ENCODE measurements around the gene ATRN. TPM values are rescaled to one million over a fixed set of nuclear protein-coding genes. Genes with fewer than 3 reads are reported as not detected.
"Not testable (repeated sequence)": the region's sequence is repeated elsewhere in the genome, so short reads cannot be mapped to it uniquely, and the experiment has no call there.

Gene ATRN
- total and polyA plus RNA-seq, 2 donors (not counting 3 experiments of a cell fraction or from before 2014, with no cell fraction given) = 32.3 to 33.1 TPM

DNA sequence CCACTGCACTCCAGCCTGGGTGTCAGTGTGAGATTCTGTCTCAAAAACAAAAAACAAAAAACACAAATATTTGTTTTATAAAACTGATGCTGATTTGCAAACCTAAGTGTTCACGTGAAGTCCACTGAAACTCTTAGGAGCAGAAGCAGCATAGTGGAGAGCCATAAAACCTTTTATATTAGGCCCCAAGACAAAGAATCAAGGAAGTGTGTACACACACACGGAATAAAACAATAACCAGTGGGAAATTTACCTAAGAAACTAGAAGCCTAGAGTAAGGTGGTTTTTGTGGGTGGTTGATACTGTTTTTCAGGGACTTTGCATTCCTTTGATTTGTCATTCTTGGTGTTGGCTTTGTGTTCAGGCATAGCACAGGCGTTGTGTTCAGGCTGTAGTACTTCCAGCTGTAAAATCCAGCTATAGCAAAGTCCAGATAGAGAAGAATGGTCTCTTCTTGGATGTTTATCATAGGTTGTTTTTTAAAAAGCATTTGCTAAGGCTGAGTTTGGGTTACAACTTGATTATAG lies 61.3 kb downstream of the ATRN start:
- dilution Hi-C loops (cut with MboI; ENCODE audit: extremely low pct_ligation_motif_present, low sequenced_read_pairs) = no loop called here
- no peaks in the 10 kb centered on the region for H3K4me1 ChIP-seq (ENCODE audit: control insufficient read depth, extremely low read depth, insufficient read depth, low read length)
- no peak overlapping the region for H3K27ac ChIP-seq (ENCODE audit: insufficient read depth, low read depth, low read length)
- H3K4me3 ChIP-seq (replicated peaks in 1 of 3; ENCODE audit: insufficient read depth in 1 of 3, low read depth in 1 of 3, low read length in 3 of 3) = no peak overlapping the region
- CTCF ChIA-PET = no interaction called here
- H3K36me3 ChIP-seq (ENCODE audit: control insufficient read depth in 2 of 2, extremely low read depth in 1 of 2, insufficient read depth in 2 of 2, low read length in 2 of 2) = no peaks in the 10 kb centered on the region
- no peaks in the 10 kb centered on the region for H3K9me3 ChIP-seq (replicated peaks; ENCODE audit: control insufficient read depth, insufficient read depth, low read length)
- H3K4me2 ChIP-seq (ENCODE audit: insufficient read depth, low read length) = no peak overlapping the region
- H4K20me1 ChIP-seq (replicated peaks; ENCODE audit: control insufficient read depth, extremely low read depth, insufficient read depth, low read length) = no peaks in the 10 kb centered on the region
- H3K27me3 ChIP-seq (ENCODE audit: control insufficient read depth in 2 of 2, insufficient read depth in 2 of 2, low read length in 2 of 2) = no peaks in the 10 kb centered on the region
- H3K9me1 ChIP-seq (replicated peaks; ENCODE audit: control insufficient read depth, extremely low read depth, insufficient read depth, low read length) = no peaks in the 10 kb centered on the region
- no peak overlapping the region for H3K9ac ChIP-seq (replicated peaks; ENCODE audit: extremely low read depth, insufficient read depth, low read length)
- intact Hi-C loops (cut with micrococcal nuclease) = no loop called here
- FAIRE-seq (no peak), DNase-seq (ENCODE audit: low read depth, low spot score) (no peak)
- BruUV-seq (replicated peaks) = no TSS peak
- H3K79me2 ChIP-seq (ENCODE audit: control insufficient read depth, insufficient read depth, low read length) = no peaks in the 10 kb centered on the region
- POLR2A ChIA-PET = no interaction called here
- no peak overlapping the region for H2AFZ ChIP-seq (ENCODE audit: low read depth, low read length)
- no peak for TF ChIP-seq FOS (IDR thresholded peaks at IDR 0.05; ENCODE audit: borderline replicate concordance, insufficient read depth, low read length)
- no peak for TF ChIP-seq JUN (IDR thresholded peaks at IDR 0.05; ENCODE audit: borderline replicate concordance, insufficient read depth, insufficient read length, low read depth)
- no peak for TF ChIP-seq GATA2 (IDR thresholded peaks at IDR 0.05; ENCODE audit: insufficient read depth, insufficient read length, low read depth, low read length)
- TF ChIP-seq POLR2A (IDR thresholded peaks at IDR 0.05; ENCODE audit: low read depth, low read length) = no peak
- TF ChIP-seq, protein P1, sequence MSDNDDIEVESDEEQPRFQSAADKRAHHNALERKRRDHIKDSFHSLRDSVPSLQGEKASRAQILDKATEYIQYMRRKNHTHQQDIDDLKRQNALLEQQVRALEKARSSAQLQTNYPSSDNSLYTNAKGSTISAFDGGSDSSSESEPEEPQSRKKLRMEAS (IDR thresholded peaks at IDR 0.05; ENCODE audit: insufficient read depth, insufficient read length) = no peak
- no peak for TF ChIP-seq EZH2 (IDR thresholded peaks at IDR 0.05; ENCODE audit: borderline replicate concordance, low read depth, low read length, severe bottlenecking)
- TF ChIP-seq POLR2AphosphoS5 (IDR thresholded peaks at IDR 0.05; ENCODE audit: insufficient read depth, low read depth, low read length) = no peak
- TF ChIP-seq, protein P2, sequence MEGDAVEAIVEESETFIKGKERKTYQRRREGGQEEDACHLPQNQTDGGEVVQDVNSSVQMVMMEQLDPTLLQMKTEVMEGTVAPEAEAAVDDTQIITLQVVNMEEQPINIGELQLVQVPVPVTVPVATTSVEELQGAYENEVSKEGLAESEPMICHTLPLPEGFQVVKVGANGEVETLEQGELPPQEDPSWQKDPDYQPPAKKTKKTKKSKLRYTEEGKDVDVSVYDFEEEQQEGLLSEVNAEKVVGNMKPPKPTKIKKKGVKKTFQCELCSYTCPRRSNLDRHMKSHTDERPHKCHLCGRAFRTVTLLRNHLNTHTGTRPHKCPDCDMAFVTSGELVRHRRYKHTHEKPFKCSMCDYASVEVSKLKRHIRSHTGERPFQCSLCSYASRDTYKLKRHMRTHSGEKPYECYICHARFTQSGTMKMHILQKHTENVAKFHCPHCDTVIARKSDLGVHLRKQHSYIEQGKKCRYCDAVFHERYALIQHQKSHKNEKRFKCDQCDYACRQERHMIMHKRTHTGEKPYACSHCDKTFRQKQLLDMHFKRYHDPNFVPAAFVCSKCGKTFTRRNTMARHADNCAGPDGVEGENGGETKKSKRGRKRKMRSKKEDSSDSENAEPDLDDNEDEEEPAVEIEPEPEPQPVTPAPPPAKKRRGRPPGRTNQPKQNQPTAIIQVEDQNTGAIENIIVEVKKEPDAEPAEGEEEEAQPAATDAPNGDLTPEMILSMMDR (IDR thresholded peaks at IDR 0.05; ENCODE audit: extremely low read depth in 1 of 2, insufficient read depth in 1 of 2, low read depth in 1 of 2, low read length in 2 of 2) = no peak
- no peak for TF ChIP-seq MYC (IDR thresholded peaks at IDR 0.05; ENCODE audit: low read depth, low read length)

DNA sequence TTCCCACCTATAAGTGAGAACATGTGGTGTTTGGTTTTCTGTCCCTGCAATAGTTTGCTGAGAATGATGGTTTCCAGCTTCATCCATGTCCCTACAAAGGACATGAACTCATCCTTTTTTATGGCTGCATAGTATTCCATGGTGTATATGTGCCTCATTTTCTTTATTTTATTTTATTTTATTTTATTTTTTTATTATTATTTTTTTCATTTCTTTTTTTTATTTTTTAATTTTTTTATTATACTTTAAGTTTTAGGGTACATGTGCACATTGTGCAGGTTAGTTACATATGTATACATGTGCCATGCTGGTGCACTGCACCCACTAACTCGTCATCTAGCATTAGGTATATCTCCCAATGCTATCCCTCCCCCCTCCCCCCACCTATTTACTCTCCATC lies 66.9 kb downstream of the ATRN start:
- H3K36me3 ChIP-seq (ENCODE audit: control insufficient read depth in 2 of 2, extremely low read depth in 1 of 2, insufficient read depth in 2 of 2, low read length in 2 of 2); H3K4me3 ChIP-seq (replicated peaks in 1 of 3; ENCODE audit: insufficient read depth in 1 of 3, low read depth in 1 of 3, low read length in 3 of 3); H3K9ac ChIP-seq (replicated peaks; ENCODE audit: extremely low read depth, insufficient read depth, low read length); dilution Hi-C loops (cut with MboI; ENCODE audit: extremely low pct_ligation_motif_present, low sequenced_read_pairs); H3K9me1 ChIP-seq (replicated peaks; ENCODE audit: control insufficient read depth, extremely low read depth, insufficient read depth, low read length); H2AFZ ChIP-seq (ENCODE audit: low read depth, low read length); H4K20me1 ChIP-seq (replicated peaks; ENCODE audit: control insufficient read depth, extremely low read depth, insufficient read depth, low read length); H3K79me2 ChIP-seq (ENCODE audit: control insufficient read depth, insufficient read depth, low read length); CTCF ChIA-PET; DNase-seq (ENCODE audit: low read depth, low spot score); H3K4me2 ChIP-seq (ENCODE audit: insufficient read depth, low read length); BruUV-seq (replicated peaks); H3K27ac ChIP-seq (ENCODE audit: insufficient read depth, low read depth, low read length); H3K9me3 ChIP-seq (replicated peaks; ENCODE audit: control insufficient read depth, insufficient read depth, low read length); FAIRE-seq; H3K4me1 ChIP-seq (ENCODE audit: control insufficient read depth, extremely low read depth, insufficient read depth, low read length); H3K27me3 ChIP-seq (ENCODE audit: control insufficient read depth in 2 of 2, insufficient read depth in 2 of 2, low read length in 2 of 2); intact Hi-C loops (cut with micrococcal nuclease); POLR2A ChIA-PET: not testable (repeated sequence)
